ENCODE measurements around the gene RPL3.

The RPL3 gene

GRCh38 chr22:39300186-39300830, 19.1 kb downstream of the RPL3 start:
- no peaks in the 10 kb centered on the region; the same call in 1 of the 2 replicates for H4K20me1 ChIP-seq (ENCODE audit: control insufficient read depth, insufficient read depth, low read depth, low read length)
- no peaks in the 10 kb centered on the region for H3K9me3 ChIP-seq (ENCODE audit: control insufficient read depth, insufficient read depth, low read length)
- H3F3A ChIP-seq (ENCODE audit: control insufficient read depth, insufficient read depth): peaks cover 14% of the 10 kb centered on the region
- H3K79me2 ChIP-seq (ENCODE audit: control insufficient read depth, low read length): no peaks in the 10 kb centered on the region
- no peaks in the 10 kb centered on the region for H3K9me2 ChIP-seq (replicated peaks; ENCODE audit: control insufficient read depth, low read length)
- no peaks in the 10 kb centered on the region for H3K27me3 ChIP-seq (ENCODE audit: control insufficient read depth, low read length)
- H3K27ac ChIP-seq (ENCODE audit: low read depth, low read length): peak overlapping the region; percentile 59
- H3K4me1 ChIP-seq (ENCODE audit: control insufficient read depth, low read length): peaks cover 64% of the 10 kb centered on the region
- peak overlapping the region; percentile 82 for H3K4me2 ChIP-seq (ENCODE audit: low read length)
- no peaks in the 10 kb centered on the region for H3K36me3 ChIP-seq (ENCODE audit: control insufficient read depth, low read length)
- TF ChIP-seq EZH2phosphoT487 (IDR thresholded peaks at IDR 0.05; ENCODE audit: borderline replicate concordance, low read length) (no peak), CTCF (IDR thresholded peaks at IDR 0.05; ENCODE audit: low read depth, low read length, poor library complexity, severe bottlenecking) (no peak)
- H3K4me3 ChIP-seq (ENCODE audit: low read length): peak overlapping the region; percentile 62

GRCh38 chr22:39299829-39300178, 19.6 kb downstream of the RPL3 start:
- Histone ChIP-seq H3K36me3 (ENCODE audit: control insufficient read depth, low read length) (no peaks in the 10 kb centered on the region), H3K27ac (ENCODE audit: low read depth, low read length) (peak overlapping the region; percentile 59), H3K27me3 (ENCODE audit: control insufficient read depth, low read length) (no peaks in the 10 kb centered on the region), H3K9me3 (ENCODE audit: control insufficient read depth, insufficient read depth, low read length) (no peaks in the 10 kb centered on the region), H3K79me2 (ENCODE audit: control insufficient read depth, low read length) (no peaks in the 10 kb centered on the region), H4K20me1 (ENCODE audit: control insufficient read depth, insufficient read depth, low read depth, low read length) (no peaks in the 10 kb centered on the region; the same call in 1 of the 2 replicates), H3K4me1 (ENCODE audit: control insufficient read depth, low read length) (peaks cover 64% of the 10 kb centered on the region), H3F3A (ENCODE audit: control insufficient read depth, insufficient read depth) (peaks cover 14% of the 10 kb centered on the region), H3K4me2 (ENCODE audit: low read length) (peak overlapping the region; percentile 82), H3K4me3 (ENCODE audit: low read length) (peak overlapping the region; percentile 62), H3K9me2 (replicated peaks; ENCODE audit: control insufficient read depth, low read length) (no peaks in the 10 kb centered on the region)
- no peak for TF ChIP-seq CTCF (IDR thresholded peaks at IDR 0.05; ENCODE audit: low read depth, low read length, poor library complexity, severe bottlenecking)
- TF ChIP-seq EZH2phosphoT487 (IDR thresholded peaks at IDR 0.05; ENCODE audit: borderline replicate concordance, low read length): no peak

GRCh38 chr22:39298241-39298987, 21.0 kb downstream of the RPL3 start:
- H4K20me1 ChIP-seq (ENCODE audit: control insufficient read depth, insufficient read depth, low read depth, low read length): no peaks in the 10 kb centered on the region; the same call in 1 of the 2 replicates
- H3K4me3 ChIP-seq (ENCODE audit: low read length): no peak overlapping the region
- TF ChIP-seq CTCF (IDR thresholded peaks at IDR 0.05; ENCODE audit: low read depth, low read length, poor library complexity, severe bottlenecking): no peak
- no peak for TF ChIP-seq EZH2phosphoT487 (IDR thresholded peaks at IDR 0.05; ENCODE audit: borderline replicate concordance, low read length)
- peaks cover 64% of the 10 kb centered on the region for H3K4me1 ChIP-seq (ENCODE audit: control insufficient read depth, low read length)
- H3K9me2 ChIP-seq (replicated peaks; ENCODE audit: control insufficient read depth, low read length): no peaks in the 10 kb centered on the region
- no peaks in the 10 kb centered on the region for H3K27me3 ChIP-seq (ENCODE audit: control insufficient read depth, low read length)
- no peaks in the 10 kb centered on the region for H3K79me2 ChIP-seq (ENCODE audit: control insufficient read depth, low read length)
- H3K4me2 ChIP-seq (ENCODE audit: low read length): peak overlapping the region; percentile 54
- no peaks in the 10 kb centered on the region for H3K9me3 ChIP-seq (ENCODE audit: control insufficient read depth, insufficient read depth, low read length)
- H3K27ac ChIP-seq (ENCODE audit: low read depth, low read length): 0 out of 2 replicates have a peak overlapping the region, but pooled peaks have one; percentile 7
- peaks cover 14% of the 10 kb centered on the region for H3F3A ChIP-seq (ENCODE audit: control insufficient read depth, insufficient read depth)
- no peaks in the 10 kb centered on the region for H3K36me3 ChIP-seq (ENCODE audit: control insufficient read depth, low read length)

Data from DOHH2 (cell line).